Measurements from ENCODE around the gene COL26A1.

GRCh38 chr7:101402081-101402779 is 39.6 kb downstream of the COL26A1 start:
- no peak for TF ChIP-seq POLR2AphosphoS5 (IDR thresholded peaks at IDR 0.05; ENCODE audit: low read depth, low read length)
- TF ChIP-seq SIN3A (IDR thresholded peaks at IDR 0.05; ENCODE audit: borderline replicate concordance, insufficient read depth, low read length) = no peak
- no peak for TF ChIP-seq REST (IDR thresholded peaks at IDR 0.05; ENCODE audit: insufficient read depth in 1 of 2, low read depth in 2 of 2, low read length in 2 of 2)

Data from PFSK-1 (cell line).